AG09309 (cell line): Measurements from ENCODE around the gene EIF4EBP3.
A peak's percentile ranks its signal among the peaks of the same experiment; 100 is the strongest.
"Not testable (repeated sequence)": the region's sequence is repeated elsewhere in the genome, so short reads cannot be mapped to it uniquely, and the experiment has no call there.

Experiments
- DNase-seq: peaks from one replicate; pipeline ENCODE4 v3.0.0-alpha.2; 2010; ENCODE audit warnings: low read depth
- H3K4me3 ChIP-seq: 2 replicates; pipeline ENCODE4 v1.5.1; 2011; ENCODE audit warnings: mild to moderate bottlenecking, low read depth, low read length, moderate library complexity; ENCODE audit not compliant: control insufficient read depth
- CTCF ChIP-seq: IDR thresholded peaks from 2 replicates; pipeline ENCODE4 v1.5.1; 2011; ENCODE audit warnings: mild to moderate bottlenecking, low read depth, low read length, inconsistent platforms; ENCODE audit not compliant: insufficient read depth, control insufficient read depth; ENCODE audit errors: missing control alignments

Gene EIF4EBP3

GRCh38 chr5:140587495-140587894 lies 40.0 kb downstream of the EIF4EBP3 start:
- no peak for TF ChIP-seq CTCF
- no peak overlapping the region for H3K4me3 ChIP-seq
- no peak for DNase-seq

- DNase-seq = no peak
- H3K4me3 ChIP-seq = no peak overlapping the region
- no peak for TF ChIP-seq CTCF
These were observed 41.0 kb downstream of the EIF4EBP3 start for GRCh38 chr5:140588311-140589070.

- no peak overlapping the region for H3K4me3 ChIP-seq
- TF ChIP-seq CTCF = no peak
- no peak for DNase-seq
These were observed 43.4 kb downstream of the EIF4EBP3 start for GRCh38 chr5:140590861-140591260.

GRCh38 chr5:140591747-140592372 lies 44.4 kb downstream of the EIF4EBP3 start:
- TF ChIP-seq CTCF = no peak
- H3K4me3 ChIP-seq = no peak overlapping the region
- peak; percentile 27 for DNase-seq

- DNase-seq, H3K4me3 ChIP-seq: not testable (repeated sequence)
These were observed 45.6 kb downstream of the EIF4EBP3 start for GRCh38 chr5:140593070-140593469.

- no peak for TF ChIP-seq CTCF
- DNase-seq = no peak
- no peak overlapping the region for H3K4me3 ChIP-seq
These were observed 46.7 kb downstream of the EIF4EBP3 start for GRCh38 chr5:140594169-140594568.

GRCh38 chr5:140595538-140596300 lies 48.3 kb downstream of the EIF4EBP3 start:
- no peak for TF ChIP-seq CTCF
- H3K4me3 ChIP-seq = no peak overlapping the region
- no peak for DNase-seq
